SK-N-SH treated with all-trans-retinoic acid at 6 μM for 48 hours (cell line): ENCODE data around the gene FAM53A.

ENCODE experiments used
- TF ChIP-seq, protein P1 (sequence below): fragments of 250-450 bp; sonication (Bioruptor Pico); IDR thresholded peaks from 2 replicates; pipeline ENCODE4 v1.8.0; 2021; ENCODE audit warnings: low read depth, mild to moderate bottlenecking, moderate library complexity, borderline replicate concordance
- TF ChIP-seq, protein P2 (sequence below): fragments of 250-450 bp; sonication (Bioruptor Pico); IDR thresholded peaks from 2 replicates; pipeline ENCODE4 v1.8.0; 2020; ENCODE audit warnings: mild to moderate bottlenecking, moderate library complexity, borderline replicate concordance

GRCh38 chr4:1603413-1604135, 80.5 kb downstream of the FAM53A start:
- TF ChIP-seq, protein P1, sequence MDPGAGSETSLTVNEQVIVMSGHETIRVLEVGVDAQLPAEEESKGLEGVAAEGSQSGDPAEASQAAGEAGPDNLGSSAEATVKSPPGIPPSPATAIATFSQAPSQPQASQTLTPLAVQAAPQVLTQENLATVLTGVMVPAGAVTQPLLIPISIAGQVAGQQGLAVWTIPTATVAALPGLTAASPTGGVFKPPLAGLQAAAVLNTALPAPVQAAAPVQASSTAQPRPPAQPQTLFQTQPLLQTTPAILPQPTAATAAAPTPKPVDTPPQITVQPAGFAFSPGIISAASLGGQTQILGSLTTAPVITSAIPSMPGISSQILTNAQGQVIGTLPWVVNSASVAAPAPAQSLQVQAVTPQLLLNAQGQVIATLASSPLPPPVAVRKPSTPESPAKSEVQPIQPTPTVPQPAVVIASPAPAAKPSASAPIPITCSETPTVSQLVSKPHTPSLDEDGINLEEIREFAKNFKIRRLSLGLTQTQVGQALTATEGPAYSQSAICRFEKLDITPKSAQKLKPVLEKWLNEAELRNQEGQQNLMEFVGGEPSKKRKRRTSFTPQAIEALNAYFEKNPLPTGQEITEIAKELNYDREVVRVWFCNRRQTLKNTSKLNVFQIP (CRISPR knock-in tag), result no peak
- TF ChIP-seq, protein P2, sequence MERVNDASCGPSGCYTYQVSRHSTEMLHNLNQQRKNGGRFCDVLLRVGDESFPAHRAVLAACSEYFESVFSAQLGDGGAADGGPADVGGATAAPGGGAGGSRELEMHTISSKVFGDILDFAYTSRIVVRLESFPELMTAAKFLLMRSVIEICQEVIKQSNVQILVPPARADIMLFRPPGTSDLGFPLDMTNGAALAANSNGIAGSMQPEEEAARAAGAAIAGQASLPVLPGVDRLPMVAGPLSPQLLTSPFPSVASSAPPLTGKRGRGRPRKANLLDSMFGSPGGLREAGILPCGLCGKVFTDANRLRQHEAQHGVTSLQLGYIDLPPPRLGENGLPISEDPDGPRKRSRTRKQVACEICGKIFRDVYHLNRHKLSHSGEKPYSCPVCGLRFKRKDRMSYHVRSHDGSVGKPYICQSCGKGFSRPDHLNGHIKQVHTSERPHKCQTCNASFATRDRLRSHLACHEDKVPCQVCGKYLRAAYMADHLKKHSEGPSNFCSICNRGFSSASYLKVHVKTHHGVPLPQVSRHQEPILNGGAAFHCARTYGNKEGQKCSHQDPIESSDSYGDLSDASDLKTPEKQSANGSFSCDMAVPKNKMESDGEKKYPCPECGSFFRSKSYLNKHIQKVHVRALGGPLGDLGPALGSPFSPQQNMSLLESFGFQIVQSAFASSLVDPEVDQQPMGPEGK (CRISPR knock-in tag), result no peak
